Muscle of leg (tissue), 11 donors: ENCODE data around the gene MYRF. TPM values are rescaled to one million over a fixed set of nuclear protein-coding genes. Genes with fewer than 3 reads are reported as not detected.
A peak's percentile ranks its signal among the peaks of the same experiment; 100 is the strongest.

Experiments used
- DNase-seq: peaks from one replicate; pipeline ENCODE4 v3.0.0; 2013
- H3K27ac ChIP-seq: one replicate; pipeline ENCODE4 v1.5.1; 2013; ENCODE audit warnings: mild to moderate bottlenecking, low read length, control low read depth
- H3K27me3 ChIP-seq: one replicate; pipeline ENCODE4 v1.6.1; 2013; ENCODE audit warnings: low read length; ENCODE audit not compliant: control insufficient read depth, insufficient read depth
- H3K36me3 ChIP-seq: one replicate; pipeline ENCODE4 v1.6.1; 2013; ENCODE audit warnings: low read length; ENCODE audit not compliant: control insufficient read depth, insufficient read depth
- H3K4me1 ChIP-seq: one replicate; pipeline ENCODE4 v1.6.1; 2013; ENCODE audit warnings: low read length; ENCODE audit not compliant: control insufficient read depth, insufficient read depth
- H3K4me3 ChIP-seq: one replicate; pipeline ENCODE4 v1.5.1; 2013; ENCODE audit warnings: low read length, control low read depth
- H3K9me3 ChIP-seq: replicated peaks from 2 replicates; pipeline ENCODE4 v1.6.1; 2013; ENCODE audit warnings: low read depth, low read length; ENCODE audit not compliant: control insufficient read depth
- WGBS: methylation state at CpG from one replicate; pipeline ENCODE4 v1.1.5; 2013; ENCODE audit warnings: missing lambda C conversion rate; ENCODE audit not compliant: insufficient coverage; 5-methylcytosine and 5-hydroxymethylcytosine counted together
- polyA plus RNA-seq, 8 donors: library from polyadenylated mRNA; unstranded; fragments of 120-200 nt; gene quantifications; one replicate each; pipeline versions ENCODE4 v1.2.1 to v1.2.3, GENCODE V29; 2013; ENCODE audit warnings: inconsistent platforms in 1 of 8, low replicate concordance in 1 of 8; ENCODE audit not compliant: insufficient read length in 8 of 8, insufficient read depth in 1 of 8
- total RNA-seq: library from RNA; stranded (reverse); fragments of 120-200 nt; gene quantifications from one replicate; pipeline ENCODE4 v1.2.4, GENCODE V29; 2013

The MYRF gene
- total and polyA plus RNA-seq, 9 donors: 0.49 to 3.3 (median 1.3) TPM

DNA sequence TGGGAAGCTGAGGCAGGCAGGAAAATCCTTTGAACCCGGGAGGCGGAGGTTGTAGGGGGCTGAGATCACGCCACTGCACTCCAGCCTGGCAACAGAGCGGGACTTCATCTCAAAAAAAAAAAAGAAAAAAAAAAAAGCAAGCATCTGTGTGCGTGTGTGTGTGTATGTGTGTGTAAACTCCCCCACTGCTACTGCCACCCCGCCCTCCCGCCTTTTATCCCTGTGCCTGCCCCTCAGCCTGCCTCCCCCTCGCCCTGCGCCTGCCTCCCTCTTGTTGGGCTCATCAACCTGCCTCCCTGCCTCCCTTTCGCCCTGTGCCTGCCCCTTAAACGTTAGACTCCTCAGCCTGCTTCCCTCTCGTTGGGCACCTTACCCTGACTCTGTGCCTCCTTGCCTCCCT is 22.0 kb downstream of the MYRF start:
- Histone ChIP-seq H3K27ac (no peak overlapping the region), H3K36me3 (no peaks in the 10 kb centered on the region), H3K4me1 (peaks cover 16% of the 10 kb centered on the region), H3K4me3 (no peak overlapping the region), H3K9me3 (no peaks in the 10 kb centered on the region), H3K27me3 (peaks cover 7% of the 10 kb centered on the region)
- WGBS: 70% methylated on average over 7 of the region's 12 CpGs
- no peak for DNase-seq

DNA sequence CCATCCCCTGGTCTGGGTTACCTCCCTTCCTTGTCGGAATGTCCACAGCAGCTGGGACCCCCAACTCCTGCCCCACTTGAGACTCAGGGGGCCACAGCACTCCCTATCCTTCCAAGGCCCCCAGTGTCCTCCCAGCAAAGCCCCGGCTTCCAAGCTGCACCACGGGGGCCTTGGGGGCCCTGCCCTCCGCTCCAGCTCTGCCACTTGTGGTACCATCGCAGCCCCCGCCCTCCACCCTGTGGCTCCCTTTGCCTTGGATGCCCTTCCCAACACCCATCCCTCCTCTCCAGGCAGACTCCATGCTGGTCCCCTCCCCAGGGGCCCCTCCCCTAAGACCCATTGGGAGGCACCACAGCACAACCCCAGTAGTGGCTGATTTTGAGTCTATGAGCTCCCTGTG is 22.7 kb downstream of the MYRF start:
- WGBS: 96% methylated on average over 6 of the region's 6 CpGs
- DNase-seq: no peak
- Histone ChIP-seq H3K4me1 (peaks cover 16% of the 10 kb centered on the region), H3K27ac (no peak overlapping the region), H3K4me3 (no peak overlapping the region), H3K27me3 (peaks cover 7% of the 10 kb centered on the region), H3K36me3 (no peaks in the 10 kb centered on the region), H3K9me3 (no peaks in the 10 kb centered on the region)

DNA sequence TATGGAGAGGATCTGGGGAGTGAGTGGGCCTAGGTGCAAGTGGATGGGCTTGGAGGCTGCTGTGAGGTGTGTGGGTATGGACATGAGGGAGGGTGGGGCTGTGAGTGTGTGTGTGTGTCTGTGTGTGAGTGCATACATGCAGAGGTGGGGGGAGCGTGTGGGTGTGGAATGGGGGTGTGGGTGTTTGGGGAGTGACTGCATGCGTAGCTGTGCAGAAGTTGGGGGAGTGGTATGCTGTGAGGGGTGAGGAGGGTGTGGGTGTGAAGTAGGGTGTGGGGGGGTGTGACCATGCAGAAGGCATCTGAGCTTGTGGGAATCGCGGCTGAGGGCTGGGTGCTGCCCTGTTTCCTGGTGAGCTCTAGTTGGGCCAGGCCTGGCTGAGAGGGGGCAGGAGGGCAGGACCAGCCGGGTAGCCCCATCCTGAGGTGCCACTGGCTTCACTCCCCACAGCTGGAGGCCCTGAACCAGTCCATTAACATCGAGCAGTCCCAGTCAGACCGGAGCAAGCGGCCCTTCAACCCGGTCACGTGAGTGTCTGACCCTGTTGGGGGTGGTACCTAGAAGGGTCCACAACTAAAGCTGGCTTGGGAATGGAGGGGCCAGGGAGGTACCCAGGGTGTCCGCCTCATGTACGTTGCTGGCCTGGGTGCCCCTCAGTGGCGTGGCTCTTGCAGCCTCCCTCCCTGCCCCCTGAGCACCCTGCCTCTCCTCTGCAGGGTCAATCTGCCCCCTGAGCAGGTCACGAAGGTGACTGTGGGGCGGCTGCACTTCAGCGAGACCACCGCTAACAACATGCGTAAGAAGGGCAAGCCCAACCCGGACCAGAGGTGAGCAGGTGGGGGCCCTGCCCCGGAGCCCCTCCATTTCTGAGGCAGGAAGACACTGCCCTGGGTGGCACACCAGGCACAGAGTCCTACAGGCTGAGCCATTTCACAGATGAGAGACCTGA is 23.4 kb downstream of the MYRF start:
- no peaks in the 10 kb centered on the region for H3K9me3 ChIP-seq

DNA sequence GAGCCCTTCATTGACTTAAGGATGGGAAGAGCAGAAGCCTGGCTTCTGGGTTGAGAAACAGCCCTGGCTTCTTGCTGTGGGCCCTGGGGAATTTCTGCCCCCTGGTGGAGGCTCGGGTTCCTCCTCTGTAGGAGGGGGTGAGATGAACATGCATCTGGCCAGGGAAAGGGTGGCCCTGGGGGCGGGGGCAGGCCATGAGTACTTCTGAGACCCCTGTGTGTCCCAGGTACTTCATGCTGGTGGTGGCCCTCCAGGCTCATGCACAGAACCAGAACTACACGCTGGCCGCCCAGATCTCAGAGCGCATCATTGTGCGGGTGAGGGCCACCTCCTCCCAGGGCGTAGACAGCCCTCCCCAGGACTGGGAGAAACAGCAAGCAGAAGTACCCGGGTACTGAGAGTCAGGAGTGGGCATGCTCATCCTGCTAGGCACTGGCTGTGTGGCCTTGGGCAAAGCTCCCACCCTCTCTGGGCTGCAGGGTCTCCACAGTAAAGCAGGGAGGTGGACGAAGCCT is 24.2 kb downstream of the MYRF start:
- DNase-seq: peak; percentile 36
- no peak overlapping the region for H3K4me3 ChIP-seq
- no peaks in the 10 kb centered on the region for H3K9me3 ChIP-seq
- 71% methylated on average over 8 of the region's 9 CpGs for WGBS
- H3K36me3 ChIP-seq: no peaks in the 10 kb centered on the region
- H3K4me1 ChIP-seq: peaks cover 21% of the 10 kb centered on the region
- H3K27ac ChIP-seq: no peak overlapping the region
- H3K27me3 ChIP-seq: peaks cover 7% of the 10 kb centered on the region

More for the DNA sequence above, 23.4 kb downstream of the MYRF start:
- H3K4me3 ChIP-seq: no peak overlapping the region
- no peaks in the 10 kb centered on the region for H3K36me3 ChIP-seq
- peaks cover 16% of the 10 kb centered on the region for H3K4me1 ChIP-seq
- peaks cover 7% of the 10 kb centered on the region for H3K27me3 ChIP-seq
- DNase-seq: no peak
- WGBS: 83% methylated on average over 17 of the region's 20 CpGs
- no peak overlapping the region for H3K27ac ChIP-seq

DNA sequence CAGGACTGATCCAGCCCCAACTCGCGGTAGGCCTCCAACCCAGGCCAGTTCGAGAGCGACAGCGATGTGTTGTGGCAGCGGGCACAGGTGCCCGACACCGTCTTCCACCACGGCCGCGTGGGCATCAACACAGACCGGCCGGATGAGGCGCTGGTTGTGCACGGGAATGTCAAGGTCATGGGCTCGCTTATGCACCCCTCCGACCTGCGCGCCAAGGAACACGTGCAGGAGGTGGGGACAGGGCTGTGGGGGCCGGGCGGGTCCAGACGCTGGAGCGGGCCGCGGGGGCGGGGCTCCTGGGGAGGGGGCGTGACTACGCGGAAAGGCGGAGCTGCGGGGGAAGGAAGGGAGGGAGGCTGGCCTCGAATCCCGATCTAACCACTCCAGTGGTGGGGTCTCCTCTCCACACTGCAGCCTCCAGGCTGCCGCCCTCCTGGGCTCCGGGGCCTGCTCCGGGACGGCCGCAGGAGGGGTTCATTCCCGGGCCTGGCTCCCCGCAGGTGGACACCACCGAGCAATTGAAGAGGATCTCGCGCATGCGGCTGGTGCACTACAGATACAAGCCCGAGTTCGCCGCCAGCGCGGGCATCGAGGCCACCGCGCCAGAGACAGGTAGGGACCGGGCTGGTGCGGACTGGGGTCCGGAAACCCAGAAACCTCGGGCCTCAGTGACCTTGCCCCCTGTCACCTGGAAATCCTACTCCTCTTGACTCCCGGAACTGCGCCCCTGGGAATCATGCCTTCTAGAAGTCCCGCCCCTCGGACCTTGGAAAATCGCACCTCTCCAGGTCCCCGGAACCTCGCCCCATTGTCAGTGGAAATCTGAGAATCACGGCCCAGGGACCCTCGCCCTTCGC is 25.0 kb downstream of the MYRF start:
- no peak overlapping the region for H3K27ac ChIP-seq
- 39% methylated on average over 51 of the region's 67 CpGs for WGBS
- no peaks in the 10 kb centered on the region for H3K9me3 ChIP-seq
- DNase-seq: peak; percentile 47
- H3K27me3 ChIP-seq: peaks cover 7% of the 10 kb centered on the region
- H3K4me1 ChIP-seq: peaks cover 24% of the 10 kb centered on the region
- no peaks in the 10 kb centered on the region for H3K36me3 ChIP-seq
- peak overlapping the region; percentile 15 for H3K4me3 ChIP-seq

DNA sequence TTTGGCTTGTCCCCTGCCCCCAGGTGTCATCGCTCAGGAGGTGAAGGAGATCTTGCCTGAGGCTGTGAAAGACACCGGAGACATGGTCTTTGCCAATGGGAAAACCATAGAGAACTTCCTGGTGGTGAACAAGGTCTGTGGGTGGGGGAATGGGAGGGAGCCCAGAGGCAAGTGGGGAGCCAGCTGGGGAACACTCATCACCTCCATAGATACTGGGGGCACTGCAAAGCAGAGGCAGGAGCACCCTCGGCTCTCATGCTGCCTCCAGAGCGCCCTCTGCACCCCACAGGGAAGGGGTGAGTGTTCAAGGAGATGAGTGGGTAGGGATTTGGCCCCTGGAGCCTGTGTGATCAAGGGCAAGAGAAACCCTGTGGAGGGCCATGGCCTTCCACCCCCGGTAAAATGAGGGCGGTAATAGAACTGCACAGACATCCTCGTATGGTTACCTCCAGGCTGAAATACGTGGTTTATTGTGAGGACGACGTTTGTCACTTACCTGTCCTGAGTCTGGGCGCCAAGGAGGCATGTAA is 26.0 kb downstream of the MYRF start:
- Histone ChIP-seq H3K4me1 (peaks cover 22% of the 10 kb centered on the region), H3K27ac (no peak overlapping the region), H3K36me3 (peaks cover 2% of the 10 kb centered on the region), H3K9me3 (no peaks in the 10 kb centered on the region), H3K4me3 (no peak overlapping the region), H3K27me3 (peaks cover 7% of the 10 kb centered on the region)
- WGBS: 80% methylated on average over 6 of the region's 11 CpGs
- no peak for DNase-seq

DNA sequence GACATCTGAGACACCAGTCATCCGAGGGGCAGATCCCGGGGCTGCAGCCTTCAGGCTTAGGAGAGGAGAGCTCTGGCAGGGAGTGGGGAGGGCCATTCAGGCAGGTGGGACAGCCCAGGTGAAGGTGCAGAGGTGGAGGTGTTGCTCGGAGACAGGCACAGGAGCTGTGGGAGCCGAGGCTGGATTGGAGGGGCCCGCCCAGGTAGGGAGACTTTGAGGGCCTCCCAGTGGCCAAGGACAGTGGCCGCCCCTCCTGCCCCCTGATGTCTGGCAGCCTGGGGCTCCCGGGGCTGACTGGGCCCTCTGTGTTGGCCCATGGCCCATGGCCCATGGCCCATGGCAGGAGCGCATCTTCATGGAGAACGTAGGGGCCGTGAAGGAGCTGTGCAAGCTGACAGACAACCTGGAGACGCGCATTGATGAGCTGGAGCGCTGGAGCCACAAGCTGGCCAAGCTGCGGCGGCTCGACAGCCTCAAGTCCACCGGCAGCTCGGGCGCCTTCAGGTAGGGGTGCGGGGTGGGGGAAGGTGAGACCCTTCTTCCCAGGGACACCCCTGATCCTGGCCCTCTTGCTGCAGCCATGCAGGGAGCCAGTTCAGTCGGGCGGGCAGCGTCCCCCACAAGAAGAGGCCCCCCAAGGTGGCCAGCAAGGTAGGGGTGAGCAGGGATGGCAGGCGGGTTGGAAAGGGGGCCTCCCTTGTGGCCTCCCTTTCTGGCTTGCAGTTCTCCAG is 26.6 kb downstream of the MYRF start:
- DNase-seq: no peak
- Histone ChIP-seq H3K4me3 (no peak overlapping the region), H3K36me3 (peaks cover 8% of the 10 kb centered on the region), H3K27me3 (peaks cover 7% of the 10 kb centered on the region), H3K9me3 (no peaks in the 10 kb centered on the region), H3K4me1 (peaks cover 22% of the 10 kb centered on the region), H3K27ac (no peak overlapping the region)
- WGBS: 85% methylated on average over 22 of the region's 24 CpGs

DNA sequence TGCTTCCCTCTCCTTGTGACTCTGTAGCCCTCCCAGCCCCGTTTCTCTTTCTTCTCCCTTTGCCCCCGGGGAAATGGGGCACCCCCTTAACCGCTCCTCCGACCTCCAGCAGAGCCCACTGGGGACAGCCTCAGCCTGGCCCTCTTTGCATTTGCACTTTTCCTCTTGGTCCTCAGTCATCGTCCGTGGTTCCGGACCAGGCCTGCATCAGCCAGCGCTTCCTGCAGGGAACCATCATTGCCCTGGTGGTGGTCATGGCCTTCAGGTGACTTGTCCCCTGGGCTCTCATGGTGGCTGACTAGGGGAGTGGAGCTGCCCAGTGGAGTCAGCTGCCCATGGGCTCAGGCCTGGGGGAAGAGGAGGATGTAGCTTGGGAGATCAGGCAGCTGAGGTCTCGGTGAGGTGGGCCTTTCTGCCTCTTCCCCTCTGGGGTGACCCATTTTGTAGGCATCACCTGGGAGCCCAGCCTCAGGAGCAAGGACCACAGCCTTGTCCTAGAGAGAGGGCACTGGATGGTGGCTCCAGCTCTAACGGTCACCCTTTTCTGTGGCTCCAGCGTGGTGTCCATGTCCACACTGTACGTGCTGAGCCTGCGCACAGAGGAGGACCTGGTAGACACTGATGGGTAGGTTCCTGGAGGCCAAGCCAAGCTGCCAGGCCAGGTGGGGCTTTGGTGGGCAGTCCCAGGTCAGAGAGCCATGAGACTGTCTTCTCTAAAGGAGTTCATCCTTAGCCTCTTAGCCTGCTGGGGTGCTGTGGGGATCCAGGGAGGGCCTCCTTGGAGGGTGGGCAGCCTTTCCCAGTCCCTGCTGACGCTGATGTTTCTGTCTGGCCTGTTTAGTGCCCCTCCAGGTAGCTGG is 27.5 kb downstream of the MYRF start:
- Histone ChIP-seq H3K9me3 (no peaks in the 10 kb centered on the region), H3K36me3 (peaks cover 15% of the 10 kb centered on the region), H3K27me3 (peaks cover 7% of the 10 kb centered on the region), H3K27ac (no peak overlapping the region), H3K4me3 (no peak overlapping the region), H3K4me1 (peaks cover 22% of the 10 kb centered on the region)
- WGBS: 90% methylated on average over 10 of the region's 14 CpGs
- no peak for DNase-seq
